C1 segment of cervical spinal cord (tissue), 14 donors: ENCODE data around the gene PRKCZ.

Source experiments
- DNase-seq, 14 donors: peaks; one replicate each; lab custom pipeline; 2025; lab: John Stamatoyannopoulos, UW

The PRKCZ gene

DNA sequence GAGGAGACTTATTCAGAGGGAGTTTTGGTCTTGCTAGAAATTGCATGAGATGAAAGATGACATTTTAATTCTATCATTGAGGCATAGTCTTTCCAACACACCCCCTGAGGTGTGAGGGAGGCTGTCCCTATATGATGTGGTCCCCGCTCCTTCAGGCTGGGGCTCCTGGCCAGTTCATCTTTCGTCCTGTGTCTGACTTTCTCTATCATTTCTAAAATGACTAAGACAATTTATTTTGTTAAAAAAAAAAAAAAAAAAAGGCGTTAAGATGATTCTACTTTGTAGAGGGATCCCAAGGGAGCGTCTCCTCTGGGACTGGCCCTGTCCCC, 50.5 kb downstream of the PRKCZ start:
- no peak for DNase-seq

DNA sequence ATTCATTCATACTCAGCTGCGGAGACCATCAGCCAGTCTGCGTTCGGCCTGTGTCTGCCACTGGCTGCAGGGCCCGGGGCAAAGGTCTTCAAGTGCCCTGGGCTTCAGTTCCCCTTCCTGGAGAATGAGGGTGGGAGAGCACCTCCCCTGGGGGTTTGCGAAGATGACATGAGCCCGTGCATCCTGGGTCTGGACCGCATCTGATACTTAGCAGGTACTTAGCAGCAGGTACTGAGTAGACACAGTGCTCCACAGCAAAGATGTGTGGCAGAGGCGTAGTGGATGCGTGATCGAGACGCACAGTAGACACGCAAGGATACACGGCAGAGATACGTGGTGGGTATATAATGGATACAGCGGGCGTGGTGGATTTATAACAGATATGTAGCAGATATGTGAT, 51.3 kb downstream of the PRKCZ start:
- DNase-seq, result no peak

DNA sequence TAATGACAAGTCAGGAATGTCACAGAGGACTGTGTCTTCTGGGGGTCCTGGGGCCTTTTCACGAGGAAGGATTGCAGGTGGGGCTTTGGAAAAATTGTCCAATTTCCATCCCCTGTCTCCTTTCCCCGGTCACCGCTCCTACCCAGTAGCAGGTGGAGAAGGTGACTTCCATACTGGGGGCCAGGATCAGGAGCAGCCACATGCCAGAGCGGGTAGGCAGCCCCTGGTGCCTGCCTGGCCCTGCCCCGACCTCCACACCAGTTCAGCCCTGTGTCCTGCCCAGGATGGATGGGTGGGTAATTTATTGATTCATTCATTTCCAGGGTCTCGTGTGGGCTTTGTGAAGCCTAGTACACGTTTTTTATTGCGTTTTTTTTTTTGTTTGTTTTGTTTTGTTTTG, 51.7 kb downstream of the PRKCZ start:
- DNase-seq, result no peak

DNA sequence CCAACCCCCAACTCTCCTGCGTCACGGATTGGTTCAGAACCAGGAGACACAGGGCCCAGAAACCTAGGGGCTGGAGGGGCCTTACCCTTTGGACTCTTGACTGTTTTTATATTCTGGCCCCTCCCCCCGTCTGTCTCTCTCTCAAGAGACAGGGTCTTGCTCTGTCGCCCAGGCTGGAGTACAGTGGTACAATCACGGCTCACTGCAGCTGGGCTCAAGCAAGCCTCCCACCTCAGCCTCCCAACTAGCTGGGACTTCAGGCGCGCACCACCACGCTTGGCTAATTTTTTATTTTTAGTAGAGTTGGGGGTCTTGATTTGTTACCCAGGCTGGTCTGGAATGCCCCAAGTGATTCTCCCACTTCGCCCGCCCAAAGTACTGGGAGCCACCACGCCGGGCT, 52.5 kb downstream of the PRKCZ start:
- DNase-seq, result no peak

DNA sequence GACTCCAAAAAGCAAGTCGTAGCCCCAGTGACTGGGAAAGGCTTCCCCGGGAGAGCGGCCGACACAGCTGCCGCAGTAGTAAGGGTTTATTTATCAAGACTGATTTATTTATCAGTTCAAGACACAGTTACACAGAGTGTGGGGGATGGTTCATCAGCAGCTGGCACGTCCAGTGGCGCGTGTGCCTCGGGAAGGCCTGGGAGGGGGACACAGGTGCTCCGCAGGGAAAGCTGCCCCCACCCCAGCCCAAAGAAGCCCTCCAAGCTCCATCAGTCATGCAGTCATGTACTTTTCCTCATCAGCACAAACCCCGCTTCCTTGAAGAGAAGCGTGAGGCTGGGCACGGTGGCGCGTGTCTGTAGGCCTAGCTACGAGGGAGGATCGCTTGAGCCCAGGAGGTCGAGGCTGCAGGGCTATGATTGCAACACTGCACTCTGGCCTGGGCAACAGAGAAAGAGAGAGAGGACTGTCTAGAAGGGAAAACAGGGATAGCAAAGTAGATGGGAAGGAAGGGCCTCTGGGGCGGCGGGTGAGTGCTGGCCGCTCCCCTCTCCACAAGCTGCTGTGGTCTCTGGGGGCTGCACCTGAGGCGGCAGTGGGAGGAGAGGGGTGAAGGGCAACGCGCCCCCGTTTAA, 53.2 kb downstream of the PRKCZ start:
- no peak for DNase-seq

DNA sequence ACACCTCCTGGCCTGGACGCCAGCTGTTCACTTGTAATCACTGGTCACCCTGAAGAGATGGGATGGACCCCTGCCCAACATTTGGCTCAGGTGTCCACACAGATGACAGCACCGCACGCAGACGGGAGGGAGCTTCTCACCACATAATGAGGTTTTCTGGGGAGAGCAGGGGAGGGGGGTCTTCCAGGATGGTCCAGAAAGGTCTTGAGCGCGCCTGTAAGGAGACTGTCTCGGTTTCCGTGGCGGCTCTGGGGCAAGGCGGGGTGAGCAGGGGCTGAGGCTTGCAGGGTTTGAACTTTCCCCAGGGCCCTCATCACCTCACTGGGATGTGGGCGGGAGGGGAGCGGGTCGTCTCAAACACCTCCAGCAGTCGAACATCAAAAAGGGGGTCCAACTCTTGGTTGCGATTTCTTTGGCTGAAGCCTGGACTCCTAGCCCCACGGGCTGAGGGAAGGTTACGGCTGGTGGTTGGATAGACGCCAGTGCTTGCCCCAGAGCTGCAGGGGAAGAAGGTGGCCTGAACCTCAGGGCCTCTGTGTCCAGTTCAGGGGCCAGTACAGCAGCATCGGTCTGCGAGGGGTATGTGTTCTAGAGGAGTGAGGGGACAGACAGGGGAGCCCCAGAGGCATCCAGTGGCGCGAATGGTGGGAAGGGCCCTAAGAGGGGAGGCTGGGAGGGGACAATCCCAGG, 53.8 kb downstream of the PRKCZ start:
- no peak for DNase-seq

DNA sequence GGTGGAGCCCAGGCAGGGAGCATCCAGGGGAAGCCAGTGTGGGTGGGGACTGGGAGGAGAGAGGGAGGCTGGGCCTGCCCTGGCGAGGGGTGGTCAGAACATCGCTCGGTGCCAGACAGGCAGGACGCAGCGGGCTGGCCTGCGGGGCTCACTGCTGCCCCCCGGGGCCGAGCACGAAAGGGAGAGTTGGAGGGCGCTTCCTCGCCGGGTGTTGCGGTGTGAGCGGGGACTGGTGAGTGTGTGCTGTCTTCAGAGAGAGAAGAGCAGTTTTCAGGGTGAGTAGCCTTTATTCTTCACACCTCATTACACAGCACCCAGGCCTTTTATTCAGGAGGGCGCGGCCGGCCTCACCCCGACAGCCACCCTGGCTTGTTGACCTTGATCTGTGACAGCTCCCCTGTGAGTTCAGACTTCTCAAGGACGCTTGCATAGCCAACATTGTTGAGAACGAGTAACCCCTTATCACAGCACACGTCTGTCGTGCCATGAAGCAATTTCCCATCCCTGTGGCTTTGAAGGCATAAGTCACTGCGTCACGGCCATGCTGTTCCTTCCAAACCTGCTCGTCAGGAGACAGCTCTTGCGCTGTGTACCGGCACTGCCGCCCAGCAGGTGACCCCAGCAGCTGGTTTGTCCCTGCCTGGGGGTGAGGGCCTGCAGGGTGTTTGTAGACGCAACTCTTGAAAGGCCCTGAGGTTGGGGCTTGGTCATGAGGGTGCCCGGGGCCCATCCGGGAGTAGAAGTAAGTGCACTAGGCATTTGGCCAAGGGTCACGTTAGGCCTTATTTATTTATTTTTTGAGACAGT, 54.6 kb downstream of the PRKCZ start:
- no peak for DNase-seq

DNA sequence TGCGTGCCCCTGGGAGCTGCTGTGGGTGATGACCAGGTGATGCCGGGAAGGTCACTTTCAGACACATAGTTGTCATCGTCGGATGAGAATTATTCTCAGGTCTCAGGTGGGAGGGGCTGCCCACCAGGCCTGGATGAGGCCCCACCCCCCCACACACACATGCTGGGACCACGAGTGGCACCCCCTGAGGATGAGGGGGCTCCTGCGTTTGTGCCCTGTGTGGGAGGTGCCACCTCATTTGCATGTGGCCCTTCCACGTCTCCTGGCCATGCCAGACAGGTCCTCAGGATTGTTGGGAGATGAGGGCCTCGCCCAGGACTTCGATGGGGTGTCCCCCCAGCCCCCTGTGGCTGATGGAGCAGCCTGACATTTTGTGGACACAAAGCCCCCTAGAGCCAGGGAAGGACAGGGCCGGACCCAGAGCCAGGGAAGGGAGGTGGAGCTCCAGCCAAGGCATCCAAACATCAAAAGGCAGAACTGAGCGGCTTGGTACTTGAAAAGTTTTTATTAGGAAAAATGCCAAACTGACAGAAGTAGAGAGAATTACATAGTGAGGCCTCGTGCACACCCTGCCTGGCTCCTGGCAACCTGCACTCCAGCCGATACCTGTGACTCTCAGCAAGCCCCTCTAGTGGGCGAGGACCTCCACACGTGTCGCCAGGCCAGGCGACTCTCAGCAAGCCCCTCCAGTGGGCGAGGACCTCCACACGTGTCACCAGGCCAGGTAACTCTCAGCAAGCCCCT, 55.7 kb downstream of the PRKCZ start:
- DNase-seq, result no peak

DNA sequence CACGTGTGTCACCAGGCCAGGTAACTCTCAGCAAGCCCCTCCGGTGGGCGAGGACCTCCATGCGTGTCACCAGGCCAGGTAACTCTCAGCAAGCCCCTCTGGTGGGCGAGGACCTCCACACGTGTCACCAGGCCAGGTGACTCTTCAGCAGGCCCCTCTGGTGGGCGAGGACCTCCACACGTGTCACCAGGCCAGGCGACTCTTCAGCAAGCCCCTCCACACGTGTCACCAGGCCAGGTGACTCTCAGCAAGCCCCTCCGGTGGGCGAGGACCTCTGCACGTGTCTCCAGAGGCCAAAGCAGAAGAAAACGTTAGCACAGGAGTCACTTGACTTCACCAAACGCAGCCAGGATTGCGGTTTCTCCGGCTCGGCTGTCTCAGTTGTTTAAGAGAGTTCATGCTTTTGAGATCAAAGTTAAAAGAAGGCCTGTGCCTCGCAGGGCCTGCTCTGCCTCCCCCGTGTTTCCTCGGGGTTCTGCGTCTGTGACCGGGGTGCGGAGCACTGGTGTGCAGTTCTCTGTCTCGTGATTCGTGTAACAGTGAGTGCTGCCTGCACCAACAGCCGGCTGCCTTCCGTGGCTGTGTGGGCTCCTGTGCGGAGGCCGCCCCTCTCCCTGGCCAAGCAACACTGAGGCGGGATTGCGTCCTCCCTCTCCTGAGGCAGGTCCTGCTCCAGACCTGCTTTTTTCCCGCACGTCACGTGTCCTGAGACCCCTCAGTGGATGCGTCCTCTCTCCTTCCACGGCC, 56.6 kb downstream of the PRKCZ start:
- no peak for DNase-seq

DNA sequence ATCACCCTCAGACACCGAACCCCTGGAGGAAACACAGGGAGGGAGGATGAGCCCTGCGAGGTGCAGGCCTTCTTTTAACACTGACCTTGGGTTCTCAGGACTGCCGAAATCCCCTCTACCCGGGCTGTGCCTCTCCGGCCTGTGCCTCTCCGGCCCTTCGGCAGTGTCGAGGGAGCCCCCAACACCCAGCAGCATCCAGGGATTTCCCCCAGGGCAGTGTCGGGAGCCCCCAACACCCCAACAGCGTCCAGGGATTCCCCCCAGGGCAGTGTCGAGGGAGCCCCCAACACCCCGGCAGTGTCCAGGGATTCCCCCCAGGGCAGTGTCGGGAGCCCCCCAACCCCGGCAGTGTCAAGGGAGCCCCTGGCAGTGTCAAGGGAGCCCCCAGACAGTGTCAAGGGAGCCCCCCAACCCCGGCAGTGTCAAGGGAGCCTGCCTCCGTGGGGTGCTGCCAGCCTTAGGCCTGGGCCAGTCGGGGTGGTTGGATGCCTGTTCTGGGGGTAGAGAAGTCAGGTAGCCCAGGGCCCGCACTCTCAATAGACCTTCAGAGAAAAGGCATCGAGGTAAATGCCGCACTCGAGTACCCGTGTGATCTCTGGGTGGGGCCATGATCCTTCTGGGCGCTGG, 57.5 kb downstream of the PRKCZ start:
- no peak for DNase-seq

DNA sequence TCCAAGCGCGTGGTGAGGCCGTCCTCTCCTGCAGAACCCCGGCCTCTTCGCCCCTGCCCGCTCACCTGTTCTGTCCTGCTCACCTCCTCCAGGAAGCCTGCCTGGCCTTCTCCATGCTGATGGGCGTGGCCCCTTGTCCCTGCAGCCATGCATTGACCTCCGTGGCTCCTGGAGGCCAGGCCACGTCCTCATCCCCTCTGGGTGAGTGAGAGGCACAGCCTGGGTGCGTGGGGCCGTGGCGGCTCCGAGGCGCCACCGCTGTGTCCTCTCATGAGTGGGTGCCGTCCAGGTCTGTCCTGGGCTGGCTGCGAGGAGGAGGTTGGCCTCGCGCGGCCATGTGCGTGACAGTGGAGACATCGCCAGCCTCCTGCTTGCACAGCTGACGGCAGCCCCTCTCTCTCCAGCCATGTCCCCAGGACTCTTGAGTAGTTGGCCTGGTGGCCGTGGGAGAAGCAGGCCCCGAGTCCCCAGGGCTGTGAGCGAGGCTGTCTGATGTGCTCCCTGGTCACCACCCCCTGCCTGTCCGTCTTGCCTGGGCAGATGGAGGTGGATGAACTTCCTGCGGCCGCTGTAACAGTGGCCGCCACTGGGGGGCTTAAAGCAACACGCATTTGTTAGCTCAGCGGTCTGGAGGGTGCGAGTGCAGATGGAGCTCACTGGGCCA, 58.1 kb downstream of the PRKCZ start:
- peak in 1 of 14 donors; percentile 57 for DNase-seq

DNA sequence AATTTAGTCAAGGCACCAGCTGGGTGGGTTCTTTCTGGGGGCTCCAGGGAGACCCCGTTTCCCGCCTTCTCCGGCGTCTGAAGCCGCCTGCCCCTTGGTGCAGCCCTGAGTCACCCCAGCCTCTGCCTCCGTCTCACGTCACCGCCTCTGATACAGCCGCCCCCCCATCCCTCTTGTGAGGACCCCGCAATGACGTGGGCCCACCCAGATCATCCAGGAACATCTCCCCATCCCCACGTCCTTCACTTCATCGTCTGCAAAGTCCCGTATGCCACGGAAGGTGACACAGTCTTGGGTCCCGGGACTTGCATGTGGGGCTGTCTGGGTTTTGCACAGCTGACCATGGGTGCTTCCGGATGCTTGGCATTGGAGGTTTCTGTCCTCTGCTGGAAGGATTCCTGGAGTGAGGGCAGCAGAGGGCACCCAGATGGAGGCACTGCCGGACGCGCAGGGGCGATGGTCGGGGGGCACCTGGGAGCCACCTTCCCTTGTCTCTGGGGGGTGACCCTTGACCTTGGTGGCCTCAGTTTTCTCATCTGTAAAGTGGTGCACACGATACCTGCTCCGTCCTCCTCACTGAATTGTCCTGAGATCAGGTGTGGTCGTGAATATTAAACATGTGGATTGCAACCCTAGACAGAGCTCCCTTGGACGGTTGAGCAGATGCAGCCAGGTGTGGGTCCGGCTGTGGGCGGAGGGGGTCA, 58.8 kb downstream of the PRKCZ start:
- no peak for DNase-seq

DNA sequence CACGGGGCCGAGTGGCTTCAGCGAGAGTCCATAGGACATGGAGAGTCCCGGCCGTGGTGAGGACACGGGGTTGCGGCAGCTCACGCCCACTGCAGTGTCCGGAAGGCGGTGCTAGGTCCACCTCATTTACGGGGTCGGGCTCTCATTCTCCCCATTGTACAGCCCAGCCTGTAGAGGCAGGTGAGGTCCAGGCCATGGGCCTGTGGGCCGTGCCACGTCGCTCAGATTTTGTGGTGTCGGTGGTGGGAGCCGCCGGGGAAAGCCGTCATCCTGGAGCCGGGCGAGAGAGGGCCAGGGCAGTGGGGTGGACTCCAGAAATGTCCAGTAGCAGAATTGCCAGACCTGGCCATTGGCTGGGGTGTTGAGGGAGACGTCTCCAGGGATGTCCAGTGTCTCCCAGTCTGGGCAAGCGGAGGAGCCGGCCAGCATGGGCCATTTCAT, 59.4 kb downstream of the PRKCZ start:
- no peak for DNase-seq

DNA sequence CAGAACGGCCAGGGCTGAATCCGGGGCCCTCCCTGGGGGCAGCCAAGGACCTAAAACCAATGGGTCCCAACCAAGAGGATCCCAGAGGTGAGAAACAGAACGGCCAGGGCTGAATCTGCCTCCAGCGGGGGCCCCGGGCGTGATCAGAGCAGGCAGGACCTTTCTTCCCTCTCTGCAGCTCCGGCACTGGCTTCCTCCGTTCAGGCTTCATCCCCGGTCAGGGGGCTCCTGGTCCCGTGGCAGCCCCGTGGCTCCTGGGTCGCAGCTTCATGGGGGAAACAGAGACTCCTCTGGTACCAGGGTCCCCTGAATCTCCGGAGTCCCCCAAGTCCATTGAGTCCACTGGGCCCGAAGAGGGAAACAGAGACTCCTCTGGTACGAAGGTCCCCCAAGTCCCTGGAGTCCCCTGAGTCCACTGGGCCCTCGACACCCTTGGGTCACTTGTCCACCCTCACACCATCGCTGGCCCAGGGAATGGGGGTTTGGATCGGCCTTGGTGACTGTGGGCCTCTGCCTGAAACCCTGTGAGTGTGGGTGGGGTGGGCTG, 60.1 kb downstream of the PRKCZ start:
- DNase-seq, result no peak

DNA sequence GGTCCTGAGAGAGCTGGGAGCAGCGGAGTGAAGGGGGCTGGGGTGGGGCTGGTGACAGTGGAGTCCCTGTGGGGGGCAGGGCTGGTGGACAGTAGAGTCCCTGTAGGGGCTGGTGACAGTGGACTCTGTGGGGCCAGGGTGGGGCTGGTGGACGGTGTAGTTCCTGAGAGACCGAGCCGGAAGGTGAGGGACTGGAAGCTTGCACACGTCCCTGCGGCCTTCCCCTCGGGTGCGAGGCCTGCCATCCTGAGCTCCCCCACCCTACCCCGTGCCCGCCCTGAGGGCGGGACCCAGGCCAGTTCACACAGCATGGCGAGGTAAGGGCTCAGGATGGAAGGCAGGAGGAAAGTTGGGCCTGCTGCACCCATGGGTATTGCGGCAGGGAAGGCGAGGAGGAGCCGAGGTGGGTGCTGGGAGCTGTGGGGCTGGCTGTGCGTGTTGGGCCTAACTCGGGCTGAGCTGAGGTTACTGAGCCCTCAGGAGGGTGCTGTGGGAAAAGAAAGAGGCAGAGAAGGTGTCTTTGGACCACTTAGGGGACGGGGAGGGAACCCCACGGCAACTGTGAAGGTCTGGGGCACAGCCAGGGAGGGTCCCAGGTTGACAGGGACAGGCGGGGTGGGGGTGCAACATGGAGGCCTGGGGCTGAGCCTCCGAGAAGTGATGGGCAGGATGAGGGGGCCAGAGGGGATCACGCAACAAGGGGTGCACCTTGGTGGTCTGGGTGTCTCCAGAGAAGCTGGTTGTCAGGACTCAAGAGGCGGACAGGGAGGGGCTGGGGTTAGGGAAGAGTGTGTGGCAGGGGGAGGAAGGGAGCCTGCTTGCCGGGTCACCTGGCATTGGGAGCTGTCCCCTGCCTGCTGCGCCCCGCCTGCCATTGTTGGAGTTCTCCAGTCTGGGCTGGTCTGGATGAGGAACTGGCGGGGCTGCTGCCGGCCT, 60.8 kb downstream of the PRKCZ start:
- no peak for DNase-seq

DNA sequence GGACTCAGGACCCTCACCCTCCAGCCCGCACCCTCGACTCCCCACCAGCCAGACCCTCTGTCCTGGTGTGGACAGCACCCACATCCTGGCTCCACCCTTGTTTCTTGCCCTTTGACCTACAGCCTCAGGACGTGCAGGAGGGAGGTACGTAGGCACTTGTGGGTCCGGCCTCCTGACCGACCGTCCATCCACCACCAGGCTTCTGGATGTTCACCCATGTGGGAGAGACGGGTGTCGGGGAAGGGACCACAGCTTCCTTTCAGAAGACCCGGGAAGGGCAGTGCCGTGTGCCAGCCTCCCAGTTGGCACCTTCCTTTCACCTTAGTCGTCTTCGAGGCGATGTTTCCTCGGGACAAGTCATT, 61.4 kb downstream of the PRKCZ start:
- DNase-seq, result no peak

DNA sequence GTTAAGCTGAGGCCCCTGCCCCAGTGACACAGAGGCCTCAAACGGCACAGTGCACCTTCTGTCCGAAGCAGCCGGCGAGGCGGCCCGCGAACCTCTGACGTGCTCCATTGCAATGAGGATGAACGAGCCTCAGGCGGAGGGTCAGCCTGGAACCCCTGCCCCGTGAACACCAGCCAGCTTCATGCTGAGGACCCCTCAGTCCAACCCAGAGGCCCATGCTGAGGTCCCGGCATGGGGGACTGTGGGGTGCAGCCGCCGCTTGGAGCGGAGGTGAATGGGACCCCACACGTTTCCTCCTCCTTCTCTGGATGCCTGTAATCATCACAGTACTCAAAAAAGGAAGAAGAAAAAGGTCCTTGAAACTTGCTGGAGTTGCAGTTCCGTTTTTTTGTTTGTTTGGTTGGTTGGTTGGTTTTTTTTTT, 62.1 kb downstream of the PRKCZ start:
- no peak for DNase-seq

DNA sequence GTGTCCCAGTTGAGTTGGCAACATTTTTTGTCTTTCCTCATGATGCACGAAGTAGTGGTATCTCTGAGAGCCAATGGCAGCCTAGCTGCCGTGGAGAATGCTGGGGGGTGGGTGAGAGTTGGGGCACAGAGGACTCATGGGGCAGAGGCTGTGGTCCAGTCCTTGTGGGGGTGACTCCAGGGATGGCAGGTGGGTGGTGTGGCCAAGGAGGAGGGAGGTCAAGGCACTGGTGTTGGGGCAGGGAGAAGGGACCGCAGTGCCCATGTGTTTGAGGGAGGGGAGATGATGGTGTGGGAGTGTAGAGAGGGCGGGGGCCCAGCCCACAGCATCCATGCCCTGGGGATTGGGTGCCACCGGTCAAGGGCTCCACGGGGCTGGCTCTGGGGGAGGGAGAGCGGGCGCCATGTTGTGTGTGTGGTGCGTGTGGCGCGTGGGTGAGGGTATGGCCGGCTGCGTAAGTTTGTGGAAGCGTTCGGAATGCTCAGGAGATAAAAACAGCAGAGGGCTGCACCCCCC, 63.5 kb downstream of the PRKCZ start:
- no peak for DNase-seq
